IMR-90 (cell line): ENCODE data around the gene CLIC5. TPM values are rescaled to one million over a fixed set of nuclear protein-coding genes. Genes with fewer than 3 reads are reported as not detected.

Experiments used
- ATAC-seq: fragments of 200-7000 bp; cut with Tn5 transposase; 2 replicates; pipeline ENCODE4 v1.9.1; 2020; ENCODE audit warnings: low read depth, mild to moderate bottlenecking, moderate library complexity
- BruUV-seq: library from RNA; stranded (reverse); fragments of 400-500 nt; replicated peaks from 2 replicates; lab custom pipeline; 2021; lab: Mats Ljungman, UMichigan
- CTCF ChIA-PET: fragments of 300-600 bp; formaldehyde crosslinking; extraction: SDS; loops from one replicate; lab custom pipeline; 2021; ENCODE audit warnings: antibody characterized with exemption; lab: Yijun Ruan, JAX
- POLR2A ChIA-PET: fragments of 300-600 bp; sonication (Branson Sonifier 250); formaldehyde crosslinking; loops from one replicate; lab custom pipeline; 2022; ENCODE audit warnings: antibody characterized with exemption; ENCODE audit not compliant: unreplicated experiment; lab: Charles Lee
- DNase-seq: peaks from one replicate; pipeline ENCODE4 v3.0.0; 2013
- H2AFZ ChIP-seq: replicated peaks from 2 replicates; pipeline ENCODE3; 2013; ENCODE audit warnings: low read length, mild to moderate bottlenecking; ENCODE audit not compliant: poor library complexity
- H2AK5ac ChIP-seq: 2 replicates; pipeline ENCODE4 v1.6.1; 2013; ENCODE audit warnings: low read depth, low read length, inconsistent platforms
- H2AK9ac ChIP-seq: replicated peaks from 2 replicates; pipeline ENCODE3; 2013; ENCODE audit warnings: mild to moderate bottlenecking, low read depth, low read length, moderate library complexity; ENCODE audit not compliant: poor library complexity
- H2BK120ac ChIP-seq: 2 replicates; pipeline ENCODE4 v1.6.1; 2013; ENCODE audit warnings: low read depth, low read length, inconsistent platforms
- H2BK15ac ChIP-seq: 3 replicates; pipeline ENCODE4 v1.6.1; 2013; ENCODE audit warnings: low read depth, low read length, inconsistent platforms
- H2BK20ac ChIP-seq: 2 replicates; pipeline ENCODE4 v1.6.1; 2013; ENCODE audit warnings: low read depth, mild to moderate bottlenecking, inconsistent platforms, low read length, moderate library complexity
- H2BK5ac ChIP-seq: 2 replicates; pipeline ENCODE4 v1.6.1; 2013; ENCODE audit warnings: mild to moderate bottlenecking, low read depth, low read length, inconsistent platforms; ENCODE audit not compliant: poor library complexity, severe bottlenecking
- H3K14ac ChIP-seq: replicated peaks from 2 replicates; pipeline ENCODE4 v1.6.1; 2013; ENCODE audit warnings: low read depth, low read length, inconsistent platforms
- H3K18ac ChIP-seq: 2 replicates; pipeline ENCODE4 v1.6.1; 2013; ENCODE audit warnings: low read depth, low read length, control low read depth
- H3K23ac ChIP-seq: 2 replicates; pipeline ENCODE4 v1.6.1; 2013; ENCODE audit warnings: low read depth, low read length, inconsistent platforms
- H3K27ac ChIP-seq: 2 replicates; pipeline ENCODE4 v1.5.1; 2013; ENCODE audit warnings: mild to moderate bottlenecking, control low read depth, low read length; ENCODE audit not compliant: insufficient read depth
- H3K27me3 ChIP-seq: 2 replicates; pipeline ENCODE4 v1.6.1; 2013; ENCODE audit warnings: low read length; ENCODE audit not compliant: control insufficient read depth, insufficient read depth
- H3K36me3 ChIP-seq: 2 replicates; pipeline ENCODE4 v1.6.1; 2013; ENCODE audit warnings: low read length, mixed read lengths; ENCODE audit not compliant: control insufficient read depth, insufficient read depth
- H3K4ac ChIP-seq: 2 replicates; pipeline ENCODE4 v1.6.1; 2013; ENCODE audit warnings: low read depth, low read length, inconsistent platforms
- H3K4me1 ChIP-seq: 2 replicates; pipeline ENCODE4 v1.6.1; 2013; ENCODE audit warnings: low read length, mixed read lengths; ENCODE audit not compliant: control insufficient read depth, insufficient read depth
- H3K4me2 ChIP-seq: 2 replicates; pipeline ENCODE4 v1.6.1; 2013; ENCODE audit warnings: low read depth, mild to moderate bottlenecking, control low read depth, low read length, moderate library complexity
- H3K4me3 ChIP-seq: 2 replicates; pipeline ENCODE4 v1.5.1; 2013; ENCODE audit warnings: low read depth, mild to moderate bottlenecking, control low read depth, low read length, moderate library complexity; ENCODE audit not compliant: insufficient read depth
- H3K56ac ChIP-seq: 2 replicates; pipeline ENCODE4 v1.6.1; 2013; ENCODE audit warnings: low read length, inconsistent platforms; ENCODE audit not compliant: insufficient read depth; ENCODE audit errors: extremely low read depth
- H3K79me1 ChIP-seq, 2 experiments: 2 replicates each; pipeline ENCODE4 v1.6.1; 2013; ENCODE audit warnings: low read length in 2 of 2, inconsistent platforms in 1 of 2, low read depth in 1 of 2
- H3K9ac ChIP-seq: 2 replicates; pipeline ENCODE4 v1.6.1; 2013; ENCODE audit warnings: low read depth, low read length, control low read depth
- H3K9me1 ChIP-seq: 2 replicates; pipeline ENCODE4 v1.6.1; 2013; ENCODE audit warnings: low read length, inconsistent platforms; ENCODE audit not compliant: insufficient read depth
- H3K9me3 ChIP-seq: 2 replicates; pipeline ENCODE4 v1.6.1; 2013; ENCODE audit warnings: low read length; ENCODE audit not compliant: control insufficient read depth, insufficient read depth
- H4K20me1 ChIP-seq: 2 replicates; pipeline ENCODE4 v1.6.1; 2013; ENCODE audit warnings: low read length, inconsistent platforms; ENCODE audit not compliant: insufficient read depth
- H4K5ac ChIP-seq: 2 replicates; pipeline ENCODE4 v1.6.1; 2013; ENCODE audit warnings: mild to moderate bottlenecking, low read depth, low read length, control low read depth
- H4K8ac ChIP-seq, 2 experiments: 2 replicates each; pipeline ENCODE4 v1.6.1; 2013; ENCODE audit warnings: low read depth in 2 of 2, low read length in 2 of 2, control low read depth in 1 of 2, inconsistent platforms in 1 of 2
- H4K91ac ChIP-seq: 2 replicates; pipeline ENCODE4 v1.6.1; 2013; ENCODE audit warnings: low read depth, low read length, inconsistent platforms; ENCODE audit not compliant: insufficient read depth
- FOS ChIP-seq: fragments of 150-350 bp; IDR thresholded peaks from 2 replicates; pipeline ENCODE4 v1.6.1; 2016; ENCODE audit warnings: low read depth, low read length
- MAFK ChIP-seq: IDR thresholded peaks from 2 replicates; pipeline ENCODE4 v1.6.1; 2012; ENCODE audit warnings: low read depth, low read length, improper control_type of control experiment
- MXI1 ChIP-seq: IDR thresholded peaks from 2 replicates; pipeline ENCODE4 v1.6.1; 2012; ENCODE audit warnings: low read depth, mild to moderate bottlenecking, low read length, moderate library complexity, borderline replicate concordance
- NFE2L2 ChIP-seq: fragments of 150-350 bp; IDR thresholded peaks from 2 replicates; pipeline ENCODE4 v1.6.1; 2016; ENCODE audit warnings: low read depth, mild to moderate bottlenecking, low read length
- POLR2A ChIP-seq: IDR thresholded peaks from 2 replicates; pipeline ENCODE4 v1.6.1; 2012; ENCODE audit warnings: mild to moderate bottlenecking, low read depth, low read length
- RCOR1 ChIP-seq: IDR thresholded peaks from 2 replicates; pipeline ENCODE4 v1.6.1; 2012; ENCODE audit warnings: mild to moderate bottlenecking, low read length, improper control_type of control experiment; ENCODE audit not compliant: insufficient replicate concordance
- WGBS, 2 experiments: methylation state at CpG; one replicate each; pipeline versions ENCODE4 v1.1.5 to v1.1.7; 2013; ENCODE audit warnings: missing lambda C conversion rate in 2 of 2; ENCODE audit not compliant: insufficient read length in 1 of 2; ENCODE audit errors: extremely low coverage in 2 of 2; 5-methylcytosine and 5-hydroxymethylcytosine counted together
- dilution Hi-C: fragments of 300-500 bp; cut with HindIII; formaldehyde crosslinking; loops from one replicate; pipeline ENCODE4 v1.14.3; 2018; ENCODE audit warnings: low sequenced_read_pairs; ENCODE audit not compliant: unreplicated experiment
- in situ Hi-C: fragments of 300-500 bp; cut with MboI; formaldehyde crosslinking; loops from 3 replicates; pipeline ENCODE4 v1.14.3; 2019; ENCODE audit warnings: low sequenced_read_pairs, inconsistent platforms, mixed read lengths
- intact Hi-C: fragments of 100-400 bp; cut with micrococcal nuclease; formaldehyde crosslinking; loops from 2 replicates; pipeline ENCODE4 v1.10.0; 2022
- microRNA-seq, 2 experiments: library from miRNA; stranded (forward) in 1 of 2; unstranded in 1 of 2; fragments of 10-50 nt in 1 of 2; fragments of <30 nt in 1 of 2; gene quantifications in 1 of 2; microRNA quantifications in 1 of 2; one replicate each; pipeline versions ENCODE3 to v1.1.0; 2013 to 2020; ENCODE audit not compliant: insufficient read depth in 1 of 2, insufficient read length in 1 of 2, unreplicated experiment in 1 of 2
- polyA plus RNA-seq, 3 experiments: library from polyadenylated mRNA; depleted of rRNA; stranded (reverse); fragments of >200 nt; gene quantifications; 2 replicates each; pipeline ENCODE4 v1.2.3, GENCODE V29; 2012; ENCODE audit warnings: low replicate concordance in 1 of 3
- small RNA-seq, 5 experiments: library from RNA; depleted of rRNA; stranded (forward); fragments of <200 nt; gene quantifications; one replicate each; pipeline ENCODE3, GENCODE V24; 2012
- total RNA-seq: library from RNA; depleted of rRNA; stranded (reverse); fragments of >200 nt; gene quantifications from 2 replicates; pipeline ENCODE4 v1.2.3, GENCODE V29; 2012; rRNA removed
- TF ChIP-seq, protein P1 (sequence below): conservative IDR thresholded peaks from 2 replicates; pipeline ENCODE4 v1.5.1; 2012; ENCODE audit warnings: mild to moderate bottlenecking, low read depth, low read length, improper control_type of control experiment

Gene CLIC5
- total and polyA plus RNA-seq, 2 of the 4 experiments (the other 2 are of a cell fraction) = not detected

DNA sequence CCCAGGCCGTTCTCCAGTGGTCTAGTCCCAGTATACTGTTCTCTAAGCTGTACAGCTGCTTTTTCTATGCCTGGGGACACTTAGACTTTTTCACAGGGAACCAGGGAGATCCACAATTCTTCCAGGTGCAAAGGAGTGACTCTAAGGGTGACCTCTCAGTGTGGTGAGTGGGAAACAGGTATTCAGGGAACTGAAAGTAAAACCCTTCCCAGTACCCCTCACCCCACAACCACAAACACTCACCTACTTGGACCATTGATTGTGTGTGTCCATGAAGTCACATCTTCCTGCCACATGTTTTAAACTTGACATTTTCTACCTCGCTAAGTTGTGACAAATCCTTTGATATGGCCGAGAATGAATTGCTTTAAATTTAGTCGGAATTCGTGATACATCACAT, 183.6 kb downstream of the CLIC5 start:
- H3K27ac ChIP-seq = no peak overlapping the region
- H2BK15ac ChIP-seq = no peak overlapping the region
- no peak overlapping the region for H2AK5ac ChIP-seq
- no peak overlapping the region for H4K91ac ChIP-seq
- peaks cover 6% of the 10 kb centered on the region for H3K27me3 ChIP-seq
- H3K18ac ChIP-seq = no peak overlapping the region
- peaks cover 2% of the 10 kb centered on the region for H3K4me1 ChIP-seq
- no peak overlapping the region for H2BK20ac ChIP-seq
- no peaks in the 10 kb centered on the region for H4K20me1 ChIP-seq
- DNase-seq = no peak
- no peak overlapping the region for H4K5ac ChIP-seq
- H3K56ac ChIP-seq = no peak overlapping the region
- ChIA-PET POLR2A (no interaction called here), CTCF (no interaction called here)
- dilution Hi-C loops = no loop called here
- no peak overlapping the region for H2BK120ac ChIP-seq
- no peaks in the 10 kb centered on the region; the same call in 1 of the 2 replicates for H3K9me3 ChIP-seq
- H3K9me1 ChIP-seq = no peaks in the 10 kb centered on the region
- no peak overlapping the region for H3K23ac ChIP-seq
- no peak overlapping the region for H4K8ac ChIP-seq
- no TSS peak for BruUV-seq
- no peak overlapping the region for H3K14ac ChIP-seq
- in situ Hi-C loops = no loop called here
- no peak for TF ChIP-seq RCOR1
- no peak for TF ChIP-seq FOS
- no peak for TF ChIP-seq MAFK
- TF ChIP-seq NFE2L2 = no peak
- TF ChIP-seq, protein P1, sequence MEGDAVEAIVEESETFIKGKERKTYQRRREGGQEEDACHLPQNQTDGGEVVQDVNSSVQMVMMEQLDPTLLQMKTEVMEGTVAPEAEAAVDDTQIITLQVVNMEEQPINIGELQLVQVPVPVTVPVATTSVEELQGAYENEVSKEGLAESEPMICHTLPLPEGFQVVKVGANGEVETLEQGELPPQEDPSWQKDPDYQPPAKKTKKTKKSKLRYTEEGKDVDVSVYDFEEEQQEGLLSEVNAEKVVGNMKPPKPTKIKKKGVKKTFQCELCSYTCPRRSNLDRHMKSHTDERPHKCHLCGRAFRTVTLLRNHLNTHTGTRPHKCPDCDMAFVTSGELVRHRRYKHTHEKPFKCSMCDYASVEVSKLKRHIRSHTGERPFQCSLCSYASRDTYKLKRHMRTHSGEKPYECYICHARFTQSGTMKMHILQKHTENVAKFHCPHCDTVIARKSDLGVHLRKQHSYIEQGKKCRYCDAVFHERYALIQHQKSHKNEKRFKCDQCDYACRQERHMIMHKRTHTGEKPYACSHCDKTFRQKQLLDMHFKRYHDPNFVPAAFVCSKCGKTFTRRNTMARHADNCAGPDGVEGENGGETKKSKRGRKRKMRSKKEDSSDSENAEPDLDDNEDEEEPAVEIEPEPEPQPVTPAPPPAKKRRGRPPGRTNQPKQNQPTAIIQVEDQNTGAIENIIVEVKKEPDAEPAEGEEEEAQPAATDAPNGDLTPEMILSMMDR = no peak
- TF ChIP-seq MXI1 = no peak
- TF ChIP-seq POLR2A = no peak
- H3K9ac ChIP-seq = no peak overlapping the region
- H2AFZ ChIP-seq = no peak overlapping the region
- intact Hi-C loops = no loop called here
- no peak for ATAC-seq
- no peak overlapping the region for H3K4me2 ChIP-seq
- 71% methylated on average over 1 of the region's 5 CpGs; no CpG with 5 or more reads in 1 of the 2 experiments for WGBS, 2 experiments
- no peak overlapping the region for H3K4me3 ChIP-seq
- H3K79me1 ChIP-seq = no peaks in the 10 kb centered on the region
- H3K4ac ChIP-seq = no peak overlapping the region
- no peaks in the 10 kb centered on the region for H3K36me3 ChIP-seq
- no peak overlapping the region for H2BK5ac ChIP-seq
- H2AK9ac ChIP-seq = no peak overlapping the region

Small RNA genes lying within 50 kb of the gene (microRNA-seq; reads per million reads assigned to microRNA genes)
- not detected for gene RNU6-754P (ENCODE audit: insufficient read depth, insufficient read length)

Small RNA genes lying within 50 kb of the gene (small RNA-seq; reads per million reads assigned to genes)
- 0 to 0.60 (median 0) reads per million in 5 experiments for gene RNU6-754P

Other genes starting within 250 kb of the CLIC5 start
- gene ENPP4, start 114.1 kb upstream of the CLIC5 start, total RNA-seq = under 0.01 TPM in 2 replicates
- 0.03 and 0.04 TPM in 2 replicates for gene ENPP4, start 114.1 kb upstream of the CLIC5 start, polyA plus RNA-seq (2012; rRNA removed)
- under 0.01 TPM in 1 of 2 replicates, not detected in the other for gene ENPP5, start 155.1 kb upstream of the CLIC5 start, total RNA-seq
- not detected in 2 replicates for gene ENPP5, start 155.1 kb upstream of the CLIC5 start, polyA plus RNA-seq (2012; rRNA removed)